Measurements from ENCODE around the gene BCKDK. TPM values are rescaled to one million over a fixed set of nuclear protein-coding genes. Genes with fewer than 3 reads are reported as not detected.

The BCKDK gene
- total RNA-seq, 1 donor from 2014 or later, result 44.9 TPM

DNA sequence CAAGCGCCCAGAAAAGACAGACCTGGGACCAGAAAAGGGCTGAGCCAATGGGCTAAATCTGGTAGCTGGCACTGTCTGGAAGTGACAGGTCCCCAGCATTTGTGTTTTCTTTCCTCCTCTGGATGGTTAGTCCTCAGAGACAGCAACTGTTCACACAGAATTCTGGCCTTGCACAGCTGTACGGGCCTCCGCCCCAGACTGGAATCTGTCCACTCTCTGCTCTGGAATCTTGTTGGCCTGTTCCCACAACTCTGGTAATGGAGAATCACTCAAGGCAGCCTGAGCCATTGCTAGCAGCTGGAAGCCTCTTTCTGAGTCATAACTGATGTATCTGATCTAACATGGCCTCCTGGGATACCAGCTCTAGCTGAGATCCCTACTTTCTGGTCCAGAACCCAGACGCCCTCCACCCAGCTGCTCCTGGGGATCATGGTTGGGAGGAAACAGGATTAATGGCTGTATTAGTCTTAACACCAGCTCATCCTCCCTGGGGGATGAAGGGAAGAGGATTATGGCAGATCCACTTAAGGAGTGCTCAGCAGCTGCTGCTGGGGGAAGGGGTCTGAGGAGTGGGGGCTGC is 43.2 kb upstream of the BCKDK start:
- FAIRE-seq, result peak; percentile 87

DNA sequence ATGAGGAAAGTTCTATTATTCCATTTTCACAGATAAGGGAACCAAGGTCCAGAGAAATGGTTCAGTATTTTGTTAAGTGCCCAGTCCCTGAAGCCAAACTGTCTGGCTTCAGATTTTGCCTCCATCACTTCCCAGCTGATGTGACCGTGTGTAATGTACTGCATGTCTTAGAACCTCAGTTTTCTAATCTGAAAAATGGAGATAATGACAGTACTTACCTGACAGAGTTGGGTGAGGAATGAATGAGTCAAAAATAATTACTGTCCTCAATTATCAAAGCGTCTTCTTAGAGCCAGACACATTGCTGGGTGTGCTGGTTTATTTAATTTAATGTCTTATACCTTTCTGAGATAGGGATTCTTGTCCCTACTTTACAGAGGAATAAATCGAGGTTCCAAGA is 40.8 kb upstream of the BCKDK start:
- peak overlapping the region; percentile 42 for H3K27ac Mint-ChIP-seq (ENCODE audit: unreplicated experiment)
- peaks cover 81% of the 10 kb centered on the region for H3K79me2 ChIP-seq (ENCODE audit: insufficient read depth, low read length)

More for the DNA sequence above, 43.2 kb upstream of the BCKDK start:
- Histone ChIP-seq H3K36me3 (ENCODE audit: insufficient read depth, low read length) (peaks cover 16% of the 10 kb centered on the region), H2AFZ (ENCODE audit: low read depth, low read length) (peak overlapping the region; percentile 66), H3K27me3 (ENCODE audit: insufficient read depth, low read length) (no peaks in the 10 kb centered on the region), H3K79me2 (ENCODE audit: insufficient read depth, low read length) (peaks cover 73% of the 10 kb centered on the region), H3K9ac (ENCODE audit: low read length) (peak overlapping the region; percentile 75), H3K27ac (ENCODE audit: low read depth, low read length) (peak overlapping the region; percentile 93), H3K9me3 (ENCODE audit: insufficient read depth, low read depth, low read length) (no peaks in the 10 kb centered on the region), H4K20me1 (ENCODE audit: insufficient read depth, low read length) (peaks cover 5% of the 10 kb centered on the region), H3K4me3 (ENCODE audit: insufficient read depth, low read depth, low read length) (no peak overlapping the region), H3K4me2 (ENCODE audit: low read length) (peak overlapping the region; percentile 79), H3K4me1 (ENCODE audit: insufficient read depth, low read length) (peaks cover 19% of the 10 kb centered on the region)
- TF ChIP-seq, protein P1, sequence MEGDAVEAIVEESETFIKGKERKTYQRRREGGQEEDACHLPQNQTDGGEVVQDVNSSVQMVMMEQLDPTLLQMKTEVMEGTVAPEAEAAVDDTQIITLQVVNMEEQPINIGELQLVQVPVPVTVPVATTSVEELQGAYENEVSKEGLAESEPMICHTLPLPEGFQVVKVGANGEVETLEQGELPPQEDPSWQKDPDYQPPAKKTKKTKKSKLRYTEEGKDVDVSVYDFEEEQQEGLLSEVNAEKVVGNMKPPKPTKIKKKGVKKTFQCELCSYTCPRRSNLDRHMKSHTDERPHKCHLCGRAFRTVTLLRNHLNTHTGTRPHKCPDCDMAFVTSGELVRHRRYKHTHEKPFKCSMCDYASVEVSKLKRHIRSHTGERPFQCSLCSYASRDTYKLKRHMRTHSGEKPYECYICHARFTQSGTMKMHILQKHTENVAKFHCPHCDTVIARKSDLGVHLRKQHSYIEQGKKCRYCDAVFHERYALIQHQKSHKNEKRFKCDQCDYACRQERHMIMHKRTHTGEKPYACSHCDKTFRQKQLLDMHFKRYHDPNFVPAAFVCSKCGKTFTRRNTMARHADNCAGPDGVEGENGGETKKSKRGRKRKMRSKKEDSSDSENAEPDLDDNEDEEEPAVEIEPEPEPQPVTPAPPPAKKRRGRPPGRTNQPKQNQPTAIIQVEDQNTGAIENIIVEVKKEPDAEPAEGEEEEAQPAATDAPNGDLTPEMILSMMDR (IDR thresholded peaks at IDR 0.05; ENCODE audit: insufficient read depth, low read depth, low read length), result no peak
- TF ChIP-seq EZH2 (IDR thresholded peaks at IDR 0.05; ENCODE audit: insufficient read depth, low read length), result no peak
- H3K4me1 Mint-ChIP-seq (ENCODE audit: low read depth, unreplicated experiment), result peaks cover 16% of the 10 kb centered on the region
- peak overlapping the region; percentile 75 for H3K4me3 Mint-ChIP-seq (ENCODE audit: unreplicated experiment)
- H3K27me3 Mint-ChIP-seq (ENCODE audit: low read depth, unreplicated experiment), result no peaks in the 10 kb centered on the region
- DNase-seq (ENCODE audit: low read depth), result peak; percentile 94
- peaks cover 22% of the 10 kb centered on the region for H3K36me3 Mint-ChIP-seq (ENCODE audit: low read depth, unreplicated experiment)
- H3K9me3 Mint-ChIP-seq (ENCODE audit: unreplicated experiment), result no peaks in the 10 kb centered on the region
- H3K27ac Mint-ChIP-seq (ENCODE audit: unreplicated experiment), result peak overlapping the region; percentile 100

More for the DNA sequence above, 40.8 kb upstream of the BCKDK start:
- H4K20me1 ChIP-seq (ENCODE audit: insufficient read depth, low read length), result peaks cover 15% of the 10 kb centered on the region
- TF ChIP-seq, protein P1 (IDR thresholded peaks at IDR 0.05; ENCODE audit: insufficient read depth, low read depth, low read length), result no peak
- TF ChIP-seq EZH2 (IDR thresholded peaks at IDR 0.05; ENCODE audit: insufficient read depth, low read length), result no peak
- no peak overlapping the region for H3K27ac ChIP-seq (ENCODE audit: low read depth, low read length)
- H3K9ac ChIP-seq (ENCODE audit: low read length), result no peak overlapping the region
- Mint-ChIP-seq H3K4me1 (ENCODE audit: low read depth, unreplicated experiment) (peaks cover 19% of the 10 kb centered on the region), H3K9me3 (ENCODE audit: unreplicated experiment) (no peaks in the 10 kb centered on the region), H3K4me3 (ENCODE audit: unreplicated experiment) (no peak overlapping the region), H3K36me3 (ENCODE audit: low read depth, unreplicated experiment) (peaks cover 15% of the 10 kb centered on the region), H3K27me3 (ENCODE audit: low read depth, unreplicated experiment) (no peaks in the 10 kb centered on the region)
- H3K4me1 ChIP-seq (ENCODE audit: insufficient read depth, low read length), result peaks cover 29% of the 10 kb centered on the region
- no peaks in the 10 kb centered on the region for H3K9me3 ChIP-seq (ENCODE audit: insufficient read depth, low read depth, low read length)
- no peak overlapping the region for H2AFZ ChIP-seq (ENCODE audit: low read depth, low read length)
- no peak overlapping the region for H3K4me3 ChIP-seq (ENCODE audit: insufficient read depth, low read depth, low read length)
- H3K27me3 ChIP-seq (ENCODE audit: insufficient read depth, low read length), result no peaks in the 10 kb centered on the region
- no peak for DNase-seq (ENCODE audit: low read depth)
- H3K4me2 ChIP-seq (ENCODE audit: low read length), result no peak overlapping the region
- no peak for FAIRE-seq
- H3K36me3 ChIP-seq (ENCODE audit: insufficient read depth, low read length), result peaks cover 3% of the 10 kb centered on the region

All from astrocyte (in vitro differentiated cells and primary cell).